HepG2 (cell line): ENCODE data around the gene TBATA. TPM values are rescaled to one million over a fixed set of nuclear protein-coding genes. Genes with fewer than 3 reads are reported as not detected.
A peak's percentile ranks its signal among the peaks of the same experiment; 100 is the strongest.

Experiments
- ASH2L ChIP-seq: fragments of 300-600, 200-600 bp; sonication (generic); IDR thresholded peaks from 2 replicates; pipeline ENCODE4 v1.7.0; 2017; ENCODE audit warnings: low read depth, mild to moderate bottlenecking, moderate library complexity, mixed read lengths, low read length; ENCODE audit not compliant: insufficient read length
- ATRX ChIP-seq: sonication (generic); formaldehyde crosslinking; IDR thresholded peaks from 2 replicates; pipeline ENCODE4 v1.4.0; 2020; ENCODE audit warnings: missing genetic modification reagents, borderline replicate concordance
- CC2D1A ChIP-seq: sonication (generic); formaldehyde crosslinking; IDR thresholded peaks from 2 replicates; pipeline ENCODE4 v1.8.1; 2023; ENCODE audit warnings: mild to moderate bottlenecking, missing genetic modification reagents
- CHCHD3 ChIP-seq: sonication (generic); formaldehyde crosslinking; IDR thresholded peaks from 2 replicates; pipeline ENCODE4 v1.8.0; 2022; ENCODE audit warnings: mild to moderate bottlenecking, missing genetic modification reagents, moderate library complexity
- KLF15 ChIP-seq: sonication (generic); formaldehyde crosslinking; IDR thresholded peaks from 2 replicates; pipeline ENCODE4 v1.8.1; 2023; ENCODE audit warnings: borderline replicate concordance, mild to moderate bottlenecking, inconsistent platforms, missing genetic modification reagents, mixed read lengths
- MED1 ChIP-seq: sonication (generic); formaldehyde crosslinking; IDR thresholded peaks from 2 replicates; pipeline ENCODE4 v1.4.0; 2020; ENCODE audit warnings: missing genetic modification reagents
- MLLT10 ChIP-seq: sonication (generic); formaldehyde crosslinking; IDR thresholded peaks from 2 replicates; pipeline ENCODE4 v1.4.0; 2020; ENCODE audit warnings: missing genetic modification reagents
- NFATC3 ChIP-seq: sonication (generic); formaldehyde crosslinking; IDR thresholded peaks from 2 replicates; pipeline ENCODE4 v1.5.1; 2020; ENCODE audit warnings: mild to moderate bottlenecking, missing genetic modification reagents
- ZMAT3 ChIP-seq: sonication (generic); formaldehyde crosslinking; conservative IDR thresholded peaks from 2 replicates; pipeline ENCODE4 v1.7.0; 2021; ENCODE audit warnings: missing genetic modification reagents
- ZNF251 ChIP-seq: sonication (generic); formaldehyde crosslinking; IDR thresholded peaks from 2 replicates; pipeline ENCODE4 v1.9.0; 2021; ENCODE audit warnings: mild to moderate bottlenecking, missing genetic modification reagents
- ZNF788 ChIP-seq: sonication (generic); formaldehyde crosslinking; IDR thresholded peaks from 2 replicates; pipeline ENCODE4 v1.5.0; 2020; ENCODE audit warnings: mild to moderate bottlenecking, missing genetic modification reagents, borderline replicate concordance
- polyA plus RNA-seq, 8 experiments: library from polyadenylated mRNA; depleted of rRNA in 3 of 8; stranded (reverse) in 7 of 8; unstranded in 1 of 8; fragments of >200 nt; fragmentation: Illumina TruSeq in 4 of 8; extraction: Trizol in 4 of 8; gene quantifications; 2 replicates each; pipeline versions ENCODE4 v1.2.1 to v1.2.3, GENCODE V29; 2011 to 2016; ENCODE audit warnings: low read depth in 4 of 8, missing spikeins in 1 of 8, mixed read lengths in 1 of 8; ENCODE audit not compliant: insufficient read depth in 1 of 8
- total RNA-seq, 5 experiments: library from RNA; depleted of rRNA; stranded (reverse); fragments of >200 nt; fragmentation: Illumina TruSeq; extraction: Trizol; gene quantifications; 2 replicates each; pipeline ENCODE4 v1.2.3, GENCODE V29; 2016; ENCODE audit warnings: low read depth in 1 of 5
- TF ChIP-seq, protein P1 (sequence below): sonication (generic); formaldehyde crosslinking; IDR thresholded peaks from 2 replicates; pipeline ENCODE4 v1.8.0; 2022; ENCODE audit warnings: low read depth, missing genetic modification reagents
- TF ChIP-seq, protein P2 (sequence below): fragments of 450-650 bp; IDR thresholded peaks from 2 replicates; pipeline ENCODE4 v1.6.1; 2017; ENCODE audit warnings: mild to moderate bottlenecking
- TF ChIP-seq, protein P3 (sequence below): IDR thresholded peaks from 2 replicates; pipeline ENCODE4 v1.6.1; 2016; ENCODE audit warnings: mild to moderate bottlenecking
- TF ChIP-seq, protein P4 (sequence below): IDR thresholded peaks from 2 replicates; pipeline ENCODE4 v1.6.1; 2012; ENCODE audit warnings: inconsistent platforms
- TF ChIP-seq, protein P5 (sequence below): sonication (generic); formaldehyde crosslinking; IDR thresholded peaks from 2 replicates; pipeline ENCODE4 v1.4.0; 2020; ENCODE audit warnings: missing genetic modification reagents, mild to moderate bottlenecking, borderline replicate concordance
- TF ChIP-seq, protein P6 (sequence below), 2 experiments: sonication (generic) in 1 of 2; formaldehyde crosslinking in 1 of 2; IDR thresholded peaks; 2 replicates each; pipeline versions ENCODE4 v1.4.0 to v1.6.1; 2018 to 2020; ENCODE audit warnings: missing genetic modification reagents in 2 of 2, borderline replicate concordance in 1 of 2, low read depth in 1 of 2, mild to moderate bottlenecking in 1 of 2, missing biosample characterization in 1 of 2

TBATA gene
- total and polyA plus RNA-seq, 2 of the 13 experiments (the other 11 are each of a cell fraction or from before 2014, with no cell fraction given), result not detected

DNA sequence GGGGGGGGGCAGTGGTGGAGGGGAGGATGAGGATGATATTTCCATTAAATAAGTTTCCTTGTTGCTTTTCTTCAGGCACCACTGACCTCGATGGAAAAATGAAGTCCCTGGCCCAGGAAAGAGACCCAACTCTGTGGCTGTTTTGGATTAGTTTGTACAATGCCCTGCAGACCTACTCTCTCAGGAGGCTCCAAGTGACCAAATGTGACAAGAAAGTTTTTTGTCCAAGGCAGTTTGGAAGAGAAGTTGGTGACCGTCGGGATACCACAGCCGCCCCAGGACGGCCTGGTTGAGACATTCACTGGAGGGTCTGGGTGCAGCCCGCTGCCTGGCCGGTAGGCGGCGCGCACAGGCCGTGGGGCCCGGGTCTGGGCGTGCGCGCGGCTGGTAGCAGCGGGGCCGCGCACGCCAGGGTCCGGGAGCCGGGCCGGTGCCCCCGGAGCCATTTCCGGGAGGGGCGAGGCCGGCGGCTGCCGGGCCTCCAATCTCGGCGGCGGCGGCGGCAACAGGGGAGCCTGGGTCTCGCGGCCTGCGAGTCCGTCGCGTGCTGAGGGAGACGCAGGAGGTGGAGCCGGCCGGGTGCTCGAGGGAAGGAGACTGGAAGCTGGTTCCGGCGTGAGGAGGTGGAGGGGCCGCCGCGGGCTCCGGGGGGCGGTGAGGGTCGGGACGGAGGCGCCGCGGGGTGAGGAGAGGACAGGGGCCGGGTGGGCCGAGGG is 30.5 kb upstream of the TBATA start, which contains the start of gene SGPL1 (continued):
- TF ChIP-seq CC2D1A (CRISPR knock-in tag), result no peak
- TF ChIP-seq, protein P1, sequence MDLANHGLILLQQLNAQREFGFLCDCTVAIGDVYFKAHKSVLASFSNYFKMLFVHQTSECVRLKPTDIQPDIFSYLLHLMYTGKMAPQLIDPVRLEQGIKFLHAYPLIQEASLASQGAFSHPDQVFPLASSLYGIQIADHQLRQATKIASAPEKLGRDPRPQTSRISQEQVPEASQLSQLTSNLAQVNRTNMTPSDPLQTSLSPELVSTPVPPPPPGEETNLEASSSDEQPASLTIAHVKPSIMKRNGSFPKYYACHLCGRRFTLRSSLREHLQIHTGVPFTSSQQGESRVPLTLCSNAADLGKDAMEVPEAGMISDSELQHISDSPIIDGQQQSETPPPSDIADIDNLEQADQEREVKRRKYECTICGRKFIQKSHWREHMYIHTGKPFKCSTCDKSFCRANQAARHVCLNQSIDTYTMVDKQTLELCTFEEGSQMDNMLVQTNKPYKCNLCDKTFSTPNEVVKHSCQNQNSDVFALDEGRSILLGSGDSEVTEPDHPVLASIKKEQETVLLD (CRISPR knock-in tag), result peak; percentile 88
- TF ChIP-seq CHCHD3, result no peak
- TF ChIP-seq NFATC3 (CRISPR knock-in tag), result no peak
- no peak for TF ChIP-seq MLLT10
- peak; percentile 35; the same call in 1 of the 2 replicates for TF ChIP-seq MED1 (CRISPR knock-in tag)
- TF ChIP-seq KLF15 (CRISPR knock-in tag), result no peak
- peak; percentile 69 for TF ChIP-seq ASH2L
- TF ChIP-seq ATRX (CRISPR knock-in tag), result no peak
- no peak for TF ChIP-seq ZNF251 (CRISPR knock-in tag)
- 0 out of 2 replicates have a peak, but pooled peaks have one; percentile 9 for TF ChIP-seq ZNF788
- no peak for TF ChIP-seq ZMAT3 (CRISPR knock-in tag)
- TF ChIP-seq, protein P2, sequence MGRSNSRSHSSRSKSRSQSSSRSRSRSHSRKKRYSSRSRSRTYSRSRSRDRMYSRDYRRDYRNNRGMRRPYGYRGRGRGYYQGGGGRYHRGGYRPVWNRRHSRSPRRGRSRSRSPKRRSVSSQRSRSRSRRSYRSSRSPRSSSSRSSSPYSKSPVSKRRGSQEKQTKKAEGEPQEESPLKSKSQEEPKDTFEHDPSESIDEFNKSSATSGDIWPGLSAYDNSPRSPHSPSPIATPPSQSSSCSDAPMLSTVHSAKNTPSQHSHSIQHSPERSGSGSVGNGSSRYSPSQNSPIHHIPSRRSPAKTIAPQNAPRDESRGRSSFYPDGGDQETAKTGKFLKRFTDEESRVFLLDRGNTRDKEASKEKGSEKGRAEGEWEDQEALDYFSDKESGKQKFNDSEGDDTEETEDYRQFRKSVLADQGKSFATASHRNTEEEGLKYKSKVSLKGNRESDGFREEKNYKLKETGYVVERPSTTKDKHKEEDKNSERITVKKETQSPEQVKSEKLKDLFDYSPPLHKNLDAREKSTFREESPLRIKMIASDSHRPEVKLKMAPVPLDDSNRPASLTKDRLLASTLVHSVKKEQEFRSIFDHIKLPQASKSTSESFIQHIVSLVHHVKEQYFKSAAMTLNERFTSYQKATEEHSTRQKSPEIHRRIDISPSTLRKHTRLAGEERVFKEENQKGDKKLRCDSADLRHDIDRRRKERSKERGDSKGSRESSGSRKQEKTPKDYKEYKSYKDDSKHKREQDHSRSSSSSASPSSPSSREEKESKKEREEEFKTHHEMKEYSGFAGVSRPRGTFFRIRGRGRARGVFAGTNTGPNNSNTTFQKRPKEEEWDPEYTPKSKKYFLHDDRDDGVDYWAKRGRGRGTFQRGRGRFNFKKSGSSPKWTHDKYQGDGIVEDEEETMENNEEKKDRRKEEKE, result no peak
- TF ChIP-seq, protein P3, sequence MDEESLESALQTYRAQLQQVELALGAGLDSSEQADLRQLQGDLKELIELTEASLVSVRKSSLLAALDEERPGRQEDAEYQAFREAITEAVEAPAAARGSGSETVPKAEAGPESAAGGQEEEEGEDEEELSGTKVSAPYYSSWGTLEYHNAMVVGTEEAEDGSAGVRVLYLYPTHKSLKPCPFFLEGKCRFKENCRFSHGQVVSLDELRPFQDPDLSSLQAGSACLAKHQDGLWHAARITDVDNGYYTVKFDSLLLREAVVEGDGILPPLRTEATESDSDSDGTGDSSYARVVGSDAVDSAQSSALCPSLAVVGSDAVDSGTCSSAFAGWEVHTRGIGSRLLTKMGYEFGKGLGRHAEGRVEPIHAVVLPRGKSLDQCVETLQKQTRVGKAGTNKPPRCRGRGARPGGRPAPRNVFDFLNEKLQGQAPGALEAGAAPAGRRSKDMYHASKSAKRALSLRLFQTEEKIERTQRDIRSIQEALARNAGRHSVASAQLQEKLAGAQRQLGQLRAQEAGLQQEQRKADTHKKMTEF (CRISPR knock-in tag), result no peak
- TF ChIP-seq, protein P4, sequence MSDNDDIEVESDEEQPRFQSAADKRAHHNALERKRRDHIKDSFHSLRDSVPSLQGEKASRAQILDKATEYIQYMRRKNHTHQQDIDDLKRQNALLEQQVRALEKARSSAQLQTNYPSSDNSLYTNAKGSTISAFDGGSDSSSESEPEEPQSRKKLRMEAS, result peak; percentile 63
- TF ChIP-seq, protein P5, sequence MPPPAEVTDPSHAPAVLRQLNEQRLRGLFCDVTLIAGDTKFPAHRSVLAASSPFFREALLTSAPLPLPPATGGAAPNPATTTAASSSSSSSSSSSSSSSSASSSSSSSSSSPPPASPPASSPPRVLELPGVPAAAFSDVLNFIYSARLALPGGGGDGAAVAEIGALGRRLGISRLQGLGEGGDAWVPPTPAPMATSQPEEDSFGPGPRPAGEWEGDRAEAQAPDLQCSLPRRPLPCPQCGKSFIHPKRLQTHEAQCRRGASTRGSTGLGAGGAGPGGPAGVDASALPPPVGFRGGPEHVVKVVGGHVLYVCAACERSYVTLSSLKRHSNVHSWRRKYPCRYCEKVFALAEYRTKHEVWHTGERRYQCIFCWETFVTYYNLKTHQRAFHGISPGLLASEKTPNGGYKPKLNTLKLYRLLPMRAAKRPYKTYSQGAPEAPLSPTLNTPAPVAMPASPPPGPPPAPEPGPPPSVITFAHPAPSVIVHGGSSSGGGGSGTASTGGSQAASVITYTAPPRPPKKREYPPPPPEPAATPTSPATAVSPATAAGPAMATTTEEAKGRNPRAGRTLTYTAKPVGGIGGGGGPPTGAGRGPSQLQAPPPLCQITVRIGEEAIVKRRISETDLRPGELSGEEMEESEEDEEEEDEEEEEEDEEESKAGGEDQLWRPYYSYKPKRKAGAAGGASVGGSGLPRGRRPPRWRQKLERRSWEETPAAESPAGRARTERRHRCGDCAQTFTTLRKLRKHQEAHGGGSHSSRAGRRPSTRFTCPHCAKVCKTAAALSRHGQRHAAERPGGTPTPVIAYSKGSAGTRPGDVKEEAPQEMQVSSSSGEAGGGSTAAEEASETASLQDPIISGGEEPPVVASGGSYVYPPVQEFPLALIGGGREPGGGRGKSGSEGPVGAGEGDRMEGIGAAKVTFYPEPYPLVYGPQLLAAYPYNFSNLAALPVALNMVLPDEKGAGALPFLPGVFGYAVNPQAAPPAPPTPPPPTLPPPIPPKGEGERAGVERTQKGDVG (CRISPR knock-in tag), result no peak
- TF ChIP-seq, protein P6, sequence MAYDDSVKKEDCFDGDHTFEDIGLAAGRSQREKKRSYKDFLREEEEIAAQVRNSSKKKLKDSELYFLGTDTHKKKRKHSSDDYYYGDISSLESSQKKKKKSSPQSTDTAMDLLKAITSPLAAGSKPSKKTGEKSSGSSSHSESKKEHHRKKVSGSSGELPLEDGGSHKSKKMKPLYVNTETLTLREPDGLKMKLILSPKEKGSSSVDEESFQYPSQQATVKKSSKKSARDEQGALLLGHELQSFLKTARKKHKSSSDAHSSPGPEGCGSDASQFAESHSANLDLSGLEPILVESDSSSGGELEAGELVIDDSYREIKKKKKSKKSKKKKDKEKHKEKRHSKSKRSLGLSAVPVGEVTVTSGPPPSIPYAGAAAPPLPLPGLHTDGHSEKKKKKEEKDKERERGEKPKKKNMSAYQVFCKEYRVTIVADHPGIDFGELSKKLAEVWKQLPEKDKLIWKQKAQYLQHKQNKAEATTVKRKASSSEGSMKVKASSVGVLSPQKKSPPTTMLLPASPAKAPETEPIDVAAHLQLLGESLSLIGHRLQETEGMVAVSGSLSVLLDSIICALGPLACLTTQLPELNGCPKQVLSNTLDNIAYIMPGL (CRISPR knock-in tag; IDR thresholded peaks at IDR 0.05; ENCODE audit: borderline replicate concordance in 1 of 2, low read depth in 1 of 2), result peak in 1 of 2 experiments; percentile 76; a peak in 1 of 4 replicates
